Gastroesophageal sphincter (tissue), 4 donors: ENCODE results near the gene TMEM170A. TPM values are rescaled to one million over a fixed set of nuclear protein-coding genes. Genes with fewer than 3 reads are reported as not detected.

Experiments used
- ATAC-seq: fragments of 150-250 bp; one replicate; pipeline ENCODE4 v1.9.1; 2016; ENCODE audit warnings: mild to moderate bottlenecking, moderate library complexity
- H3K27ac ChIP-seq, 4 donors: fragments of 200-600 bp; sonication (generic) in 3 of 4; 1 replicate in 3 of 4; 2 replicates in 1 of 4; pipeline ENCODE4 v1.5.1; 2016 to 2019
- H3K27me3 ChIP-seq: fragments of 200-600 bp; sonication (generic); one replicate; pipeline ENCODE4 v1.5.1; 2019
- H3K36me3 ChIP-seq, 2 donors: fragments of 200-600 bp; sonication (generic); one replicate each; pipeline ENCODE4 v1.5.1; 2019; ENCODE audit warnings: control low read depth in 1 of 2
- H3K4me1 ChIP-seq, 3 donors: fragments of 200-600 bp; sonication (generic); 1 replicate in 2 of 3; 2 replicates in 1 of 3; pipeline ENCODE4 v1.5.1; 2016 to 2019; ENCODE audit warnings: control low read depth in 2 of 3
- H3K4me3 ChIP-seq, 2 donors: fragments of 200-600 bp; sonication (generic); one replicate each; pipeline ENCODE4 v1.5.1; 2019; ENCODE audit warnings: mild to moderate bottlenecking in 1 of 2, moderate library complexity in 1 of 2
- H3K9me3 ChIP-seq, 3 donors: fragments of 200-600 bp; sonication (generic); one replicate each; pipeline ENCODE4 v1.5.1; 2017 to 2019; ENCODE audit warnings: control low read depth in 2 of 3
- CTCF ChIP-seq, 4 experiments: fragments of 200-600 bp in 2 of 4; fragments of 450-650 bp in 2 of 4; sonication (generic) in 1 of 4; IDR thresholded peaks; one replicate each; pipeline ENCODE4 v1.5.1; 2017 to 2019; ENCODE audit warnings: antibody characterized with exemption in 4 of 4, mild to moderate bottlenecking in 2 of 4, moderate library complexity in 2 of 4
- EP300 ChIP-seq: sonication (generic); formaldehyde crosslinking; IDR thresholded peaks from one replicate; pipeline ENCODE4 v1.6.1; 2017; ENCODE audit warnings: antibody characterized with exemption, mild to moderate bottlenecking
- POLR2A ChIP-seq, 2 donors: fragments of 450-650 bp; IDR thresholded peaks; one replicate each; pipeline ENCODE4 v1.6.1; 2017; ENCODE audit warnings: antibody characterized with exemption in 2 of 2, mild to moderate bottlenecking in 2 of 2, moderate library complexity in 1 of 2
- POLR2AphosphoS5 ChIP-seq: sonication (generic); formaldehyde crosslinking; IDR thresholded peaks from one replicate; pipeline ENCODE4 v1.6.1; 2017; ENCODE audit warnings: antibody characterized with exemption
- WGBS, 2 donors: methylation state at CpG; one replicate each; pipeline ENCODE4 v1.1.5; 2018; ENCODE audit warnings: low coverage in 1 of 2; 5-methylcytosine and 5-hydroxymethylcytosine counted together
- total RNA-seq, 4 donors: library from RNA; depleted of rRNA; stranded (reverse); fragments of >200 nt; gene quantifications; one replicate each; pipeline ENCODE4 v1.1.0, GENCODE V29; 2016

The TMEM170A gene
- total RNA-seq, 4 donors from 2014 or later = 9.8 to 21.8 (median 13.8) TPM

- WGBS, 2 donors = 95% methylated on average over 9 to 11 of the region's 47 CpGs
- TF ChIP-seq POLR2A (IDR thresholded peaks at IDR 0.05) = no peak
- TF ChIP-seq CTCF (IDR thresholded peaks at IDR 0.05) = no peak
- no peak for TF ChIP-seq EP300
- TF ChIP-seq POLR2AphosphoS5 = no peak
- no peaks in the 10 kb centered on the region for H3K27me3 ChIP-seq
- H3K9me3 ChIP-seq = no peaks in the 10 kb centered on the region
- H3K4me3 ChIP-seq = no peak overlapping the region
- no peaks in the 10 kb centered on the region for H3K4me1 ChIP-seq
- H3K27ac ChIP-seq = no peak overlapping the region
- H3K36me3 ChIP-seq = no peaks in the 10 kb centered on the region
- no peak for ATAC-seq
These were observed 15.0 kb upstream of the TMEM170A start for GRCh38 chr16:75479421-75479990.

- WGBS, 2 donors = 70 to 90% methylated on average over 2 to 9 of the region's 80 CpGs
- ATAC-seq = no peak
- no peaks in the 10 kb centered on the region for H3K4me1 ChIP-seq
- TF ChIP-seq POLR2A (IDR thresholded peaks at IDR 0.05) = no peak
- TF ChIP-seq POLR2AphosphoS5 = no peak
- no peak for TF ChIP-seq EP300
- no peak for TF ChIP-seq CTCF (IDR thresholded peaks at IDR 0.05)
- H3K36me3 ChIP-seq = no peaks in the 10 kb centered on the region
- no peaks in the 10 kb centered on the region for H3K27me3 ChIP-seq
- H3K27ac ChIP-seq = no peak overlapping the region
- H3K9me3 ChIP-seq = no peaks in the 10 kb centered on the region
- no peak overlapping the region for H3K4me3 ChIP-seq
These were observed 14.2 kb upstream of the TMEM170A start for GRCh38 chr16:75478480-75479345.

GRCh38 chr16:75477680-75478473 lies 13.4 kb upstream of the TMEM170A start:
- TF ChIP-seq CTCF (IDR thresholded peaks at IDR 0.05) (no peak), POLR2A (IDR thresholded peaks at IDR 0.05) (no peak), EP300 (no peak), POLR2AphosphoS5 (no peak)
- Histone ChIP-seq H3K4me3 (no peak overlapping the region), H3K27ac (no peak overlapping the region), H3K36me3 (no peaks in the 10 kb centered on the region), H3K27me3 (no peaks in the 10 kb centered on the region), H3K9me3 (no peaks in the 10 kb centered on the region), H3K4me1 (no peaks in the 10 kb centered on the region)
- no peak for ATAC-seq
- 62 to 67% methylated on average over 1 to 4 of the region's 4 CpGs for WGBS, 2 donors

- no peak for ATAC-seq
- H3K4me3 ChIP-seq = no peak overlapping the region
- H3K27me3 ChIP-seq = no peaks in the 10 kb centered on the region
- WGBS, 2 donors = 86 to 91% methylated on average over 6 to 7 of the region's 8 CpGs
- no peaks in the 10 kb centered on the region for H3K4me1 ChIP-seq
- TF ChIP-seq POLR2AphosphoS5 (no peak), POLR2A (IDR thresholded peaks at IDR 0.05) (no peak), EP300 (no peak), CTCF (IDR thresholded peaks at IDR 0.05) (no peak)
- H3K27ac ChIP-seq = no peak overlapping the region
- no peaks in the 10 kb centered on the region for H3K9me3 ChIP-seq
- H3K36me3 ChIP-seq = no peaks in the 10 kb centered on the region
These were observed 12.3 kb upstream of the TMEM170A start for GRCh38 chr16:75476817-75477216.
